A204.1 (cell line): ENCODE results near the gene PTPRN2.
"Not testable (repeated sequence)": the region's sequence is repeated elsewhere in the genome, so short reads cannot be mapped to it uniquely, and the experiment has no call there.

Experiments
- FAIRE-seq: peaks from 2 replicates; lab custom pipeline; 2012; peaks lifted over from hg19 to GRCh38; lab: Jason Lieb, UNC

The PTPRN2 gene

DNA sequence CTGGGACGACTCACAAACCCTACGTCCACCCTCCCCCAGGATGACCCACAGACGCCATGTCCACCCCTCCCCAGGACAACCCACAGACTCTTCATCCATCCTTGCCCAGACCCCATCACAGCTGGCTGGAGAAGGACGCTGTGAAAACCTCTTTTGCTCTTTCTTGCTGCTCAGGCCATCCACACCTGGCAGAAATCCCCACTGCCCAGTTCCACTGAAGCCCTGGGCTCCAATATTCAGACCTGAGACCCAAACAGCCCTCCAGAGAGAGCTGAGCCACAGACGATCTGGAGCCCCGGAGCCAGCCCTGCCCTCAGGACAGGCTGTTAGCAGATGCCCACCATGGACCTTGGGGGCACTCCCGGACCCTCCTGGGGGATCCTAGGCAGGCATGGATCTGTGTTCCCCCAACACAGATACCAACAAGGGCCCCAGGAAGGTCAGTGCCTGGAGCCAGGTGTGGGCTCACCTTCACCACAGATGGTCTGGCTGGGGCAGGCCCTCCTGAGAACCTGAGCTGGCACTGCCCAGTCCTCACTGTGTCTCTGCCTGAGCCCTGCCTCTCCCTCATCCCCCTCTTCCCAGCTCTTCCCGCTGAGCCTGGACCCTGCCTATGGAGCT lies 226.2 kb downstream of the PTPRN2 start:
- no peak for FAIRE-seq

DNA sequence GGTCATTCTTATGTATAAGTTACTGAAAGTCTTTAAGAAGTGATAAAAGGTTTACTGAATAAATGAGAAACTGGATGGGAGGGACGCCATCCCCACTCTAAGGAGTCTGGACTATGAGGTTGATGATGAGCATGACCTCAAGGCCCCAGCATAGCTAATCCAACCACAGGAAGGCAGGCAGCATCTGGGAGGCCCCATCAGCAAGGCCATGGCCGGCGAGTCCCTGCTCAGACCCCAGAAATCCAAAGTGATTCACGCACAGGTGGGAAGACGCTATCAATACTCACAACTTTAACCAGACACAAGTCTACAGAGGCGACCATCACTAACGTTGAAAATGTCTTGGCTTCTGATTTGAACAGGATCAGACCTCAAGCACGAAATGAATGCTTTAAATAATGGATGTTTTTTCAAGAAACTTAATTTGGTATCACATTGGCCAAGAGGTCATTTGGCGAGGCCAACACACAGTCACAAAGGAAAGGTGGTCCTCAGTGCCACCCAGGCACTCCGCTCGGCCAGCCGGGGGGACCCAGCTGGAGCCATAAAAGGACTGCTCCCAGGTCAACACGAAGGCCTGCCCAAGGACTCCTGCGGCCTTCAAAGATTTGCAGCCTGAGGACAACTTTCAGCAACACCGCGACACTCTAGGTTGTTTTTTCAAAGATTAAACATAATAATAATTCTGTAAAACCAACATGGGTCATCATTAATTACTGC lies 228.5 kb downstream of the PTPRN2 start:
- no peak for FAIRE-seq

DNA sequence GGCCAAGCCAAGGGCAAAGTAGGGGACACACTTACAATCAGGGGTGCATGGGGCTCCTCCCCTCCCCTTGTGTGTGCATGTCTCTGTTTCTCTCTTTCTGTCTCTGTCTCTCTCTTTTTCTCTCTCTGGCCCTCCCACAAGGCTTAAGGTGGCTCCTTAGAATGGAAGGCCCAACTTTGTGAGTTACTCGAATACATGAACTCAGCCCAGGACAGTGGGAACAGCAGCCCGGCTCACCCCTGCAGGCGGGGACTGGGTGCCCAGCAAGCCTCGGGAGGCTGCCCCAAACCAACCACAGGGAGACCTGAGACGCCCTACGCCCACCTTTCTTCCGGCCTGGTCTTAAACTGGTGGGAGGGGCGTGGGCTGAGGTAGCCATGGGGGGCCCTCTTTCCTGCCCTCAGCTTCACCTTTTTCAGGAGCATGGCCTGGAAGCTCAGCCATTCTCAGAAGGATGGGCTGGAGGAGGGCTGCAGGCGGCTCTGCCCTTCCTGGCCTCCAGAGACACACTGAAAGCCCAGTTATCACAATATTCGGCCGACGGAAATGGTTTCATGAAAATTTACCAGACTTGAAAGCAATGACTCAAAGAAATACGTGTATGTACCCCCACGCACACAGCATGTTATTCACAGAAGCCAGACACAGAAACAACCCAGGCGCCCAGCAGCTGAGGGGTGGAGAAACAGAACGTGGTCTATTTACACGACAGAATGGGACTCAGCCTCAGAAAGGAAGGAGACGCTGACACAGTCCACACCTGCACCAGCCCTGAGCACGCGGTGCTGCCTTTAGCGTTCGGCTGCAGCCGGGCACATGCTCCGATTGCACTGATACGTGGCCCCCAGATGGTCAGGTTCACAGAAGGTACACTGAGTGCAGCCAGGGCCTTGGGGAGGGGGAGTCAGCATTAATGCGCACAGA lies 229.5 kb downstream of the PTPRN2 start:
- no peak for FAIRE-seq

DNA sequence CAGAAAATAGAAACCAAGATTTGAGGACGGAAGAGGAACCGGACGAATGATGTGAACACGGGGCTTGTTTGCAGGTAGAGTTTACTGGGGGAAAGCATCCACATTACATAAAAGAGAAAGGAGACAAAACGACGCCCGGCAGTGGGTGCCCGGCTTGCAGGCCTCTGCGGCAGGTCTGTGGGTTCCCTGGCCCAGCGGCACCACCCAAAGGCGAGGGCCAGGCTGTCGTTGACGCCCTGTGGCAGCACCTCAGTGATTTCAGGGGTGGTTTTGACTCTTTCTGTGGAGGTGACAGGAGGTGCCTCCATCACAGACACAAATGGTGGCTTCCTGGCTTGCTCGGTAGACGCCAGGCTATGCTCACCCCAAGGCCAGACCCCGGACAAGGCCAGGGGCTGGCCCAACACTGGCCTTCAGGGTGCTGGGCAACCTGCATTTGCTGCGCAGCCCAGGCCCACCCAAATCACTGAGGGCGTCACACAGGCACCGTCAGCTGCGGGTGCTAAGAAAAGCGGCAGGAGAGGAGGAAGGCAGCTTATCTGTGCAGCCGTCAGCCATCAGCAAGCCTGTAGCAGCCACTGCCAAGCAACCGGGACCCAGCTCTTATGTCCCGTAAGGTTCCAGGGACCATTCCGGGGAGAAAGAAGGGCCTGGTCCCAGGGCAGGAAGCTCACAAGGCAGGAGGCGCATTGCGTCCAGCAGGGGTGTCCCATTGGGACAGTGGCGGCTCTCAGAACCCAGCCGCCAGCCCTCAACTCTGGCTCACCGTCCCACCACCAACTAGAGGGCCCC lies 230.3 kb downstream of the PTPRN2 start:
- FAIRE-seq, result no peak

DNA sequence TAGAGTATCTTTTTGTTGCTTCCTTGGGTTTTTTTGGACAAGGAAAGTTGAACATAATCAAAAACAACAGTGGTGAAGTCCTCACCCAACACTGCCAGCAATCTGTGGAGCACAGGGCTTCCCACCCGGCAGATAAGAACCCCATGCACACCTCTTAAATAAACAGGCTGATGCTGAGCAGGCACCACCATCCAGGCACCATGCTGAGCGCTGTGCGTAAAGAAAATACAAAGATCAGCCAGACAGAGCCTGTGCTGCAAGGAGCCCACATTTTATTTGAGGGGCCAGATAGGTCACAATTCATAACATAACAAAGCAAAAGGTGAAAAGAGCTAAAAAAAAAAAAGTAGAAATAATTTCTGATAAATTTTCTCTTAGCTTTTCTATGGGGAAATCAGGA lies 231.2 kb downstream of the PTPRN2 start:
- no peak for FAIRE-seq

DNA sequence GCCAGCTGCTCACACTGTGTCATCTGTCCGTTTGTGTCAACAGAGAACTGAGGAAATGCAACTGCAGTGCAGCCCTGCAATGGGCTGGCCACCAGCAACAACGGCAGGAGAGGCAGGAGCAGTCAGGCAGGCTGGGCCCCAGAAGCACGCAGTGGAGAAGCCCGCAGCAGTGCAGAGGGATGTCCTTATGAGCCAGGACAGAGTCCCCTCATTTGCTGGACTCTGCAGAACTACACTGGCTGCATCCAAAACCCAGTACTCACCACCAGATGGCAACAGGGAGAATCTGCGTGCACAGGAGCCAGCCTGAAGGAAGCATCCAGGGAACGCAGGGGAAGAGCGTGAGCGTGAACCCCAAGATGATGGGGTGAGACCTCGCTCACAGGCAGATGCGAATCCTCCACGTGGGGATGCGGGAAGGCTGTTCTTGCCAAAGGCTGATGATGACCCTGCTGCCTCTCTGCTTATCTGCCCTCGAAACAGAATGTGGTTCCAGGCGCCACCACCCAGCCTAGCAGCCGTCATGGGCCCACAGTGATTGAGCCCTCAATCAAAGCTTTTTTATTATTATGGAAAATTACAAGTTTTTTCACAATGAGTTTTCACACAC lies 232.1 kb downstream of the PTPRN2 start:
- no peak for FAIRE-seq

DNA sequence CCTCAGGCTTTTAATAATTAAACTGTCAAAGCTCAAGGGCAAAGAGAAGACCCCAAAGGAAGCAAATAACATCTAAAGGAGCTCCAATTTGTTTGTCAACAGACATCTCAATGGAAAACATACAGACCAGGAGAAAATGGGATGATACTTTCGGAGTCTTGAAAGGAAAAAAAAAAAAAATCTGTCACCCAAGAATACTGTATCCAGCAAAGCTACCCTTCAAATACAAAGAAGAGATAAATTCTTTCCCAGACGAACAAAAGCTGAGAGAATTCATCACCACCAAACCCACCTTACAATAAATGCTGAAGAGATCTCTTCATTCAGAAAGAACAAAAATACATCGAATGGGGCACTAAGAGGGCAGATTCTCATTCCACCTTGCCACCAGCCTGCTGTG lies 232.8 kb downstream of the PTPRN2 start:
- no peak for FAIRE-seq

DNA sequence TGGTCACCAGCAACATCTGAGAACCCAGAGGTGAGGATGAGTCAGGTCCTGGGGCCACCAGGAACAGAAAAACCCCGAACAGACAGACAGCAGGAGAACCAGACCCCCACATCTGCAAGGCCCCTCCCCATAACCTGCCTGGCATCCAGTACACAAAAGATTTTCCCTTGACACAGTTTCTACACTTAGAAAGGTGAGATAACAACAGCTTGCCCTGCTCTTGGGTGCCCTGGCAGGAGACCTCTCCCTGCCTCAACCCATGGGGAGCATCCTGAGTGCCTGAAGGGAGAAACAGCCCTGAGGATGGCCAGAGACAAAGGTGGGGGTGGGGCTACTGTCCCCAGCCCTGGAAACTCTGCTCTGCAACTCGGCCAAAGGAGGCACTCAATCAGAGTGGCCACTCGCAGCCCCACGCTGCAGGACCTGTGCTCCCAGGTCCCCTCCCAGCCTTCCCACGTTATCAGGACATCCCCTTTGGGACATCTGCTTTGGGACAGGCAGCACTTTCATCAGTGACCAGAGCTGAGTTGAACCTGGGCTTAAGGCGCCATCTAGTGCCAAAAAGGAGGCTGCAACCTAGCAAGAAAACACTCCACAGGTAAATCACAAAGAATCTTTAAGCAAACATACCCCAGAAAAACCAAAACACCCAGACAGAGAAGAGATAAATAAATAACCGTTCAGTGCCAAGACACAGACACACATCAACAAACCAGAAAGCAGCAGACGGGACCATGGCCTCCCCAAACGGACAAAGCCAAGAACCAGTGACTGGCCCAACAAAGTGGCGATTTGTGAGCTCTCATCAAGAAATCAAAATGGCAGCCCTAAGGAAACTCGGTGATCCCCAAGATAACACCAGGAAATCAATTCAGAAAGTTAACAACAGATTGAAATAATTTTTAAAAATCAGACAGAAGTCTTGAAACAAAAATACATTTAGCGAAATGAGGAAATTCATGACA lies 233.7 kb downstream of the PTPRN2 start:
- peak; percentile 66 for FAIRE-seq

DNA sequence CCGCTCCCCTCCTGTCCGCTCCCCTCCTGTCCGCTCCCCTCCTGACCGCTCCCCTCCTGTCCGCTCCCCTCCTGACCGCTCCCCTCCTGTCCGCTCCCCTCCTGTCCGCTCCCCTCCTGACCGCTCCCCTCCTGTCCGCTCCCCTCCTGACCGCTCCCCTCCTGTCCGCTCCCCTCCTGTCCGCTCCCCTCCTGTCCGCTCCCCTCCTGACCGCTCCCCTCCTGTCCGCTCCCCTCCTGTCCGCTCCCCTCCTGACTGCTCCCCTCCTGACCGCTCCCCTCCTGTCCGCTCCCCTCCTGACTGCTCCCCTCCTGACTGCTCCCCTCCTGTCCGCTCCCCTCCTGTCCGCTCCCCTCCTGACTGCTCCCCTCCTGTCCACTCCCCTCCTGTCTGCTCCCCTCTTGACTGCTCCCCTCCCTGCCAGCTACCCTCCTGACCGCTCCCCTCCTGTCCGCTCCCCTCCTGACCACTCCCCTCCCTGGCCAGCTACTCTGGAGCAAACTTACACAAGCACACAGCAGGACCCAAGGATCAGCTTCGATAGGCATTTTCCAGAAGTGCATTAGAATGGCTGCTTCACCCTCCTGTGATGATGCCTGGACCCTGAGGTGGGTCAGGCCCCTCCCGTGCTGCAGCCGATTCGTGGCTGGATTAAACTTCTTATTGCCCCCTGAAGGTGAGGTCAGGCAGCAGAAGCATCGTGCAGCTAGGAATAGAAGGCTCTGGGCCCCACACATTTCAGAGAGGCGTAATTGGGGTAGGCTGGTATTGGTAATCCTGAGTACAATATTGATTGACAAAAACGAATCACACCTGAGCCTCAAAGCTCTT lies 235.5 kb downstream of the PTPRN2 start:
- not testable (repeated sequence) for FAIRE-seq

DNA sequence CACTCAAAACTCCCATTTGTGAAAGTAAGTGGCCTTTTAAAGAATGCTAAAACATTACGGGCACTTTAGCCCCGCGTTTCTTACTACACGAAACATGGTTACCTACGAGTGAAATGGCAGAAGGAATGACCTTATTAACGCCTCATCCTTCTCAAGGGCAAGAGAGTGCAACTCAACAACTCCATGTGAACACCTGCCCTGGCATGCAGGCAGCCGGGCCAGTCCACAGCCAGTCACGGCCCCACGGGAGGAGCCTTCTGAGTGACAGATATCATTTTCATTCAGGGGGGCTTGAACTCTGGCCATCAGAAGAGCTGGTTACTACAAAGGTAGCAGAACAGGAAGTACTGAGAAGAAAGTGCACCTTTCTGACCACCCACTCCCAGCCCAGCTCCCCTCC lies 236.1 kb downstream of the PTPRN2 start:
- FAIRE-seq, result no peak

DNA sequence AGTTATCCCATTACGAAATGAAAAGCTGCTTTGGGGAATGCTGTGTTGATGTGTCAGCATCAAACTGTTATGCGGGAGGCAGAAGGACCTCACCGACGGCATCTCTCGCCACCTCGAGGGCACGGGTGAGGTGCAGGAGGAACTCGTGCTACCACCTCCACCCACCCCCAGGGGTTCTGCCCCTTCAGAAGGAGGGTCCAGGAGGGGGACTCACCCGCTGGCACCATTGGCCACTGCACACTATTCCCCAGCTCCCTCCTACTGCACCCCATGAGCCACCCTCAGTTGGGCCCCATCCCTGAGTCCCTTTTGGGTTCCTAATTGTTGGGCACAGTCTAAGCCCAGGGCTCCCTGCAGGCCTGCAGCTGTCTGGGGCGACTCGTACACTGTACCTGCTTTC lies 236.6 kb downstream of the PTPRN2 start:
- FAIRE-seq, result no peak

DNA sequence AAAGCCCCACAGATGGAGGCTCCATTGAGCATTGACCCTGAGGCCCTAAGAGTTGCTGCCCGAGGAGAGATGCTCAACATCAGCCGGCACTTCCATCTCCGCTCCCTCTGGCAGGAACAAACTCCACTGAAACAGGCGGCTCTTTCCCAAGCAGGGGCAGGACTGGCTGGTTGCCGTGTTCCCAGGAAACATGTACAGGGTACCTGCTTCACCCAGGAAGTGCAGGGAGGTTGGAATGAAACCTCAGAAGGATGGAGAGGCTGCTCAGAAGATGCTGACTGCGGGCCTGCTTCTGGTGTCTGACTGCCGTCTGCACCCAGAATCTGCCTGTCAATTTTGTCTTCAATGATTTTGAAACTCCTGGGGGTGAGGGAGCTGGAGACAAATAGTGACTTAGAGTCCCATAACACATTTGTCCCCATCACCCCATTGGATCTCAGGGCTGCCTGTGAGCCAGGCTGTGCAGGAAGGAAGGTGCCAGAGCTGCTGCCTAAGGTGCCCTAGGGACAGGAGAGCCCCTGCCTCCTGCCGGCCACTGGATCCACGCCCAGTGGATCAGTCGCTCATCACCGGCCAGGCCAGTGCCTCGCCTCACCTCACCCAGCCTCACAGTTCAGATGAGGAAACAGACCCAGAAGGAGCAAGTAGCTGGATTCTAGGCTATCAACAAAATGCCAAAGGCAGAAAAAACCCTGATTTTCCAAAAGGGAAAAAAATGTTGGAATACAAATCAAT lies 237.3 kb downstream of the PTPRN2 start:
- FAIRE-seq, result no peak

DNA sequence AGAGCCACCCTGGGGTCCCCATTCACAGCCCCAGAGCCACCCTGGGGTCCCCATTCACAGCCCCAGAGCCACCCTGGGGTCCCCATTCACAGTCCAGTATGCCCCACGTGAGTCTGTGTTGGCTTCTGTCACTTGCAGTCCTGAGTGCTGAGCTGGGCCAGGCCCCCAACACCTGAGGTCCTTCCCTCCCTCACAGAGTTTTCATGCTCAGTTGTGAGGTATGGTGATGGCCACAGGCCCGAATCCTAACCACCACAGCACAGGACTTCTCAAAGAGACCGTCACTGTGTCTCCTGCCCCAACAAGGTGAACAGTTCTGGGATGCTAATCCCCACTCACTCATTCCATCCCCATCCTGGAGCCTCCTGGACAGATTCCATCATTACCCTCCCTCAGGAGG lies 239.2 kb downstream of the PTPRN2 start:
- no peak for FAIRE-seq

DNA sequence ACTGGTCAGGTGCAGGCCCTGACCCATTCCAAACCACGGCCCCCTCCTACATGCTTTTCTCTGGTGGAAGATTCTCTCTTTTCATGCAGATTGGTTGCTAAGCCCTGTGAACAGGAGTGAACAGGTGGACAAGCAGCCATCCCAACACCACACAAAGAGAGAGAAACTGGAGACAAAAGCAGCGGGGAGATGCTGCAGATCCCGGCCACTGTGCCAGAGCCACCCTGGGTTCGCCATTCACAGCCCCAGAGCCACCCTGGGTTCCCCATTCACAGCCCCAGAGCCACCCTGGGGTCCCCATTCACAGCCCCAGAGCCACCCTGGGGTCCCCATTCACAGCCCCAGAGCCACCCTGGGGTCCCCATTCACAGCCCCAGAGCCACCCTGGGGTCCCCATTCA lies 239.6 kb downstream of the PTPRN2 start:
- FAIRE-seq, result not testable (repeated sequence)

DNA sequence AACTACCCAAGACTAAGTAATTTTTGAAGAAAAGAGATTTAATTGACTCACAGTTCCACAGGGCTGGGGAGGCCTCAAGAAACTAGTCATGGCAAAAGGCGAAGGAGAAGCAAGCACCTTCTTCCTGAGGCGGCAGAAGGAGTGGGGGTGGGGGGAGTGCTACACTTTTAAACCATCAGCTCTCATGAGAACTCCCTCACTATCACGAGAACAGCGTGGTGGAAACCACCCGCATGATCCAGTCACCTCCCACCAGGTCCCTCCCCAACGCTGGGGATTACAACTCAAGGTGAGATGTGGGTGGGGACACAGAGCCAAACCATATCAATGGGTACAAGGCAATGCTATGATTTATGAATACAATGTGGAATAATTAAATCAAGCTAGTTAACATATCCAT lies 241.9 kb downstream of the PTPRN2 start:
- no peak for FAIRE-seq

DNA sequence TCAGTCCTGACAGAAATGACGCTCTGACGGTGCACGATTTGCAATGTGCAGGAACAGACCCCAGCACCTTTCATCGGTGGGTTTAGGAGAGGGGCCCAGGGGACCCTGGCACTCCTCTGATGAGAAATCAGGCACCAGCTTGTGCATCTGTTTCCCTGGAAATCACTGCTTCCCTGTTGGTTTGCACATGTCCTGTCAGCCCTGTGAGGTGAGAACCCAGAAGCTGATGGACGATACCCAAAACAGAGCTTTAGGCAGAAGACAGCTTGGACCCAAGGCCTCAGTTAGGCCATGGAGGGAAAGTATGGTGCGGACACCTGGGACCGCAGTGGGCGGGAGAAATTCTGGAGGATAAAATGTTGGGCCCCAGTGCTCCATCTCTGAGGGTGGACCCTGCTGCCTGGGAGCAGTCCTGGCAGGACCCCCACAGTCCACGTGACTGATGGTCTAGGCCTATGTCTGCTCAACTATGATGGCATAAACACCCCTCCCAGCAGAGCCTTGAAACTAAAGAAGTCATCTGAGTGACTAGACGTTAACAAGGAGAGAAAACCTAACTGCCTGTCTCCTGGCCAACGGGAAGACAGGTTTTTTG lies 242.8 kb downstream of the PTPRN2 start:
- no peak for FAIRE-seq

DNA sequence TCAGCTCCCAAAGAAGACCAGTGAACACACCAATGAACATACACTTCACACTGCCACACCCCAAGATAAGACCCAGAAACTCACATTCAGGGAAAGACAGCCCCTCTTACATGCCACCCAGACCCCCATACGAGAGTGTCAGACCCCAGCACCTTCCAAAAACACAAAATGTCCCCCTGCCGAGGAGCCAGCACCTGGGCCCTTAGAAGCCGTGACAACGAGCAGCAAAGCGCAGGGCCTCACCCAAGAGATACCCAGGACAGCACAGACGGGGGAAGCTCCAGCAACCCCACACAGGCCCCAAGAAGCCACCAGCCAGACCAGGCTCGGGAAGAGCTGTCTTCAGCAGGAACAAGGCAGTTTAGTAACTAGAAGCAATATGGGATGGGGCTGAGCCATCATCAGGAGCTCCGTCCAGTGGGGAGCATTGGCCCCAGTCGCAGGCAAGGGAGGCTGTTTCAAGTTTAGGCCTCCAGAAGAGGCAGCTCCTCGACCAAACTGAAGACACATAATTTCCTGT lies 243.6 kb downstream of the PTPRN2 start:
- no peak for FAIRE-seq

DNA sequence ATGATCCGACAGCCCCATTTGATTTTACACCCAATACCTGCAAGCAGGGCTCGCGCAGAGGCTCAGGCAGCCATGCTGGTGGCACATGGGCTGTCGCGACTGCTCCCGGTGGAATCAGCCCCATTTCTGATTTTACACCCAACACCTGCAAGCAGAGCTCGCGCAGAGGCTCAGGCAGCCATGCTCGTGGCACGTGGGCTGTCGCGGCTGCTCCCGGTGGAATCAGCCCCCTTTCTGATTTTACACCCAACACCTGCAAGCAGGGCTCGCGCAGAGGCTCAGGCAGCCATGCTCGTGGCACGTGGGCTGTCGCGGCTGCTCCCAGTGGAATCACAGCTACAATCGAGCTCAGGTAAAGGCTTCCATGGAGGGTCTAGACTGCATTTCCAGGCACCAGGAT lies 244.1 kb downstream of the PTPRN2 start:
- no peak for FAIRE-seq
